Measurements from ENCODE around the gene OSR1.
A peak's percentile ranks its signal among the peaks of the same experiment; 100 is the strongest.

Gene OSR1

GRCh38 chr2:19351899-19352697 lies 6.3 kb downstream of the OSR1 start:
- in situ Hi-C loops (cut with MboI; ENCODE audit: low sequenced_read_pairs, unreplicated experiment), result loop anchor here (10.0 to 25.0 kb wide), 3 partner anchors 513 to 840 kb away; no protein-coding TSS in a partner anchor
- peak; percentile 28 for DNase-seq (ENCODE audit: low spot score)
- no peak for TF ChIP-seq CTCF (IDR thresholded peaks at IDR 0.05; ENCODE audit: borderline replicate concordance, control extremely low read depth, extremely low read depth, insufficient read depth, missing control alignments)

- no peak for TF ChIP-seq CTCF (IDR thresholded peaks at IDR 0.05; ENCODE audit: borderline replicate concordance, control extremely low read depth, extremely low read depth, insufficient read depth, missing control alignments)
- in situ Hi-C loops (cut with MboI; ENCODE audit: low sequenced_read_pairs, unreplicated experiment), result loop anchor here (10.0 to 25.0 kb wide), 3 partner anchors 513 to 839 kb away; no protein-coding TSS in a partner anchor
- DNase-seq (ENCODE audit: low spot score), result peak; percentile 10
Measured at GRCh38 chr2:19351499-19351898, 6.9 kb downstream of the OSR1 start.

- no peak for TF ChIP-seq CTCF (IDR thresholded peaks at IDR 0.05; ENCODE audit: borderline replicate concordance, control extremely low read depth, extremely low read depth, insufficient read depth, missing control alignments)
- peak; percentile 27 for DNase-seq (ENCODE audit: low spot score)
- in situ Hi-C loops (cut with MboI; ENCODE audit: low sequenced_read_pairs, unreplicated experiment), result loop anchor here (10.0 to 25.0 kb wide), 3 partner anchors 514 to 839 kb away; no protein-coding TSS in a partner anchor
Measured at GRCh38 chr2:19350678-19351401, 7.6 kb downstream of the OSR1 start.

- in situ Hi-C loops (cut with MboI; ENCODE audit: low sequenced_read_pairs, unreplicated experiment), result loop anchor here (10.0 to 25.0 kb wide), 3 partner anchors 515 to 838 kb away; no protein-coding TSS in a partner anchor
- TF ChIP-seq CTCF (IDR thresholded peaks at IDR 0.05; ENCODE audit: borderline replicate concordance, control extremely low read depth, extremely low read depth, insufficient read depth, missing control alignments), result peak; percentile 84
- peak; percentile 80 for DNase-seq (ENCODE audit: low spot score)
Measured at GRCh38 chr2:19349911-19350677, 8.3 kb downstream of the OSR1 start.

DNA sequence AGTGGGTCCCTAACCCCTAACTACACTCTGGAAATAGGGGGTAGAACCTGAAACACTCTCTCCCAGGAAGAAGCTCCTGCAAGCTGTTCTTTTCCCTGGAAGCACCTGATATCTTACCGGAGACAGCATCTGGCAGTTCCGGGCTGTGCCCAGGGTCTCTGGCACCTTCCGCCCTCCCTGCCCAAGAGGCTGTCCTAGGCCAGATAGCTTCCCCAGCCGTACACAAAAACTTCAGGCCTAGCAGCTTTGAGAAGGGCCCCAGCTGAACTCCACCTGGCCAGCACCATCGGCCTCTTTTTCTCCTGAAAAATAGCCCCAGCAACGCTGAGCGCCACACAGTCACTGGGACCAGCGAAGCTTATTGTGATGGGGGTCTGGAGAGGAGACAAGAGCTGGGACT lies 9.7 kb downstream of the OSR1 start:
- no peak for TF ChIP-seq CTCF (IDR thresholded peaks at IDR 0.05; ENCODE audit: borderline replicate concordance, control extremely low read depth, extremely low read depth, insufficient read depth, missing control alignments)
- no peak for DNase-seq (ENCODE audit: low spot score)
- in situ Hi-C loops (cut with MboI; ENCODE audit: low sequenced_read_pairs, unreplicated experiment), result no loop called here
